Measurements from ENCODE around the gene LAMB1. TPM values are rescaled to one million over a fixed set of nuclear protein-coding genes. Genes with fewer than 3 reads are reported as not detected.

LAMB1 gene
- polyA plus RNA-seq, 1 experiment: 204 TPM

- Histone ChIP-seq H3K4me3 (ENCODE audit: low read depth, low read length) (no peak overlapping the region), H3K27me3 (ENCODE audit: control insufficient read depth, insufficient read depth, low read length) (no peaks in the 10 kb centered on the region), H3K36me3 (ENCODE audit: control insufficient read depth, insufficient read depth, low read length) (peaks cover 16% of the 10 kb centered on the region)
- DNase-seq (ENCODE audit: low read depth): no peak
- CTCF ChIA-PET: no interaction called here
- POLR2A ChIA-PET: no interaction called here
- no peak for TF ChIP-seq CTCF (IDR thresholded peaks at IDR 0.05; ENCODE audit: insufficient read depth, low read depth, low read length)
Measured at GRCh38 chr7:107967420-107967819, 35.5 kb downstream of the LAMB1 start.

- POLR2A ChIA-PET: interaction anchor here (0.7 kb wide), 1 partner anchor 12 kb away, joined by 5 read pairs; no protein-coding TSS in a partner anchor
- H3K27me3 ChIP-seq (ENCODE audit: control insufficient read depth, insufficient read depth, low read length): no peaks in the 10 kb centered on the region
- peak; percentile 28; the same call in 1 of the 2 replicates for TF ChIP-seq CTCF (IDR thresholded peaks at IDR 0.05; ENCODE audit: insufficient read depth, low read depth, low read length)
- CTCF ChIA-PET: interaction anchor here (0.8 to 1.2 kb wide), 2 partner anchors 11 to 52 kb away, joined by 4 to 5 read pairs; no protein-coding TSS in a partner anchor
- H3K4me3 ChIP-seq (ENCODE audit: low read depth, low read length): no peak overlapping the region
- H3K36me3 ChIP-seq (ENCODE audit: control insufficient read depth, insufficient read depth, low read length): peaks cover 19% of the 10 kb centered on the region
- no peak for DNase-seq (ENCODE audit: low read depth)
Measured at GRCh38 chr7:107966711-107967110, 36.2 kb downstream of the LAMB1 start.

- CTCF ChIA-PET: no interaction called here
- no peak for TF ChIP-seq CTCF (IDR thresholded peaks at IDR 0.05; ENCODE audit: insufficient read depth, low read depth, low read length)
- Histone ChIP-seq H3K4me3 (ENCODE audit: low read depth, low read length) (no peak overlapping the region), H3K36me3 (ENCODE audit: control insufficient read depth, insufficient read depth, low read length) (peaks cover 26% of the 10 kb centered on the region), H3K27me3 (ENCODE audit: control insufficient read depth, insufficient read depth, low read length) (no peaks in the 10 kb centered on the region)
- no peak for DNase-seq (ENCODE audit: low read depth)
- POLR2A ChIA-PET: no interaction called here
Measured at GRCh38 chr7:107964510-107964909, 38.5 kb downstream of the LAMB1 start.

- no peak overlapping the region for H3K4me3 ChIP-seq (ENCODE audit: low read depth, low read length)
- no peak for TF ChIP-seq CTCF (IDR thresholded peaks at IDR 0.05; ENCODE audit: insufficient read depth, low read depth, low read length)
- H3K27me3 ChIP-seq (ENCODE audit: control insufficient read depth, insufficient read depth, low read length): no peaks in the 10 kb centered on the region
- DNase-seq (ENCODE audit: low read depth): no peak
- POLR2A ChIA-PET: no interaction called here
- CTCF ChIA-PET: no interaction called here
- H3K36me3 ChIP-seq (ENCODE audit: control insufficient read depth, insufficient read depth, low read length): peaks cover 28% of the 10 kb centered on the region
Measured at GRCh38 chr7:107962817-107963216, 40.1 kb downstream of the LAMB1 start.

GRCh38 chr7:107961405-107961804 is 41.6 kb downstream of the LAMB1 start:
- ChIA-PET POLR2A (no interaction called here), CTCF (no interaction called here)
- Histone ChIP-seq H3K27me3 (ENCODE audit: control insufficient read depth, insufficient read depth, low read length) (no peaks in the 10 kb centered on the region), H3K36me3 (ENCODE audit: control insufficient read depth, insufficient read depth, low read length) (peaks cover 30% of the 10 kb centered on the region), H3K4me3 (ENCODE audit: low read depth, low read length) (no peak overlapping the region)
- no peak for DNase-seq (ENCODE audit: low read depth)
- no peak for TF ChIP-seq CTCF (IDR thresholded peaks at IDR 0.05; ENCODE audit: insufficient read depth, low read depth, low read length)

Measured in BJ (cell line).